NCI-H2227 treated with DMSO at 0.1 percent for 48 hours (cell line): ENCODE results near the gene BABAM1.

ENCODE experiments used
- DNase-seq: peaks from one replicate; lab custom pipeline; 2025; lab: John Stamatoyannopoulos, UW

Gene BABAM1

GRCh38 chr19:17266975-17267788, at the start of gene BABAM1:
TSS of gene BABAM1 (plus strand) at chr19:17267443. CDS start at chr19:17268807, 1,364 bp downstream.
- peak; percentile 96 for DNase-seq

- DNase-seq, result no peak
These were observed 48.0 kb upstream of the BABAM1 start for GRCh38 chr19:17219286-17219685.

- no peak for DNase-seq
These were observed 47.0 kb upstream of the BABAM1 start for GRCh38 chr19:17220207-17220758.

- DNase-seq, result no peak
These were observed 42.2 kb upstream of the BABAM1 start for GRCh38 chr19:17225053-17225452.

- DNase-seq, result peak; percentile 92
These were observed 41.0 kb upstream of the BABAM1 start, which contains the start of gene OCEL1 for GRCh38 chr19:17226002-17226933. TSS of gene OCEL1 (plus strand) at chr19:17226226. CDS start at chr19:17226248, 22 bp downstream.

- DNase-seq, result no peak
These were observed 39.4 kb upstream of the BABAM1 start for GRCh38 chr19:17227798-17228367.

- no peak for DNase-seq
These were observed 37.4 kb upstream of the BABAM1 start for GRCh38 chr19:17229890-17230289.

GRCh38 chr19:17232258-17232657, 35.0 kb upstream of the BABAM1 start:
- DNase-seq, result no peak

- peak; percentile 5 for DNase-seq
These were observed 32.3 kb upstream of the BABAM1 start for GRCh38 chr19:17234911-17235299.

GRCh38 chr19:17235300-17235970, 31.8 kb upstream of the BABAM1 start:
- DNase-seq, result peak; percentile 42

- peak; percentile 45 for DNase-seq
These were observed 31.1 kb upstream of the BABAM1 start for GRCh38 chr19:17235971-17236777.

- DNase-seq, result no peak
These were observed 30.3 kb upstream of the BABAM1 start for GRCh38 chr19:17236811-17237543.

GRCh38 chr19:17237747-17238706, 29.2 kb upstream of the BABAM1 start:
- no peak for DNase-seq

GRCh38 chr19:17240062-17240752, 27.0 kb upstream of the BABAM1 start:
- no peak for DNase-seq

- DNase-seq, result no peak
These were observed 26.3 kb upstream of the BABAM1 start for GRCh38 chr19:17240826-17241399.

GRCh38 chr19:17242431-17243208, 24.6 kb upstream of the BABAM1 start:
- DNase-seq, result no peak
